Measurements from ENCODE around the gene VANGL1. TPM values are rescaled to one million over a fixed set of nuclear protein-coding genes. Genes with fewer than 3 reads are reported as not detected.
A peak's percentile ranks its signal among the peaks of the same experiment; 100 is the strongest.

VANGL1 gene
- 1 to 10 TPM; 1.1 to 1.8 TPM for total RNA-seq
- 1.3 TPM for polyA plus RNA-seq (2013, experiment 1 of 2)
- polyA plus RNA-seq (2013, experiment 2 of 2) = 1.6 TPM
- total RNA-seq = 0.40 to 20.8 (median 5.7) reads per million in 172 experiments

DNA sequence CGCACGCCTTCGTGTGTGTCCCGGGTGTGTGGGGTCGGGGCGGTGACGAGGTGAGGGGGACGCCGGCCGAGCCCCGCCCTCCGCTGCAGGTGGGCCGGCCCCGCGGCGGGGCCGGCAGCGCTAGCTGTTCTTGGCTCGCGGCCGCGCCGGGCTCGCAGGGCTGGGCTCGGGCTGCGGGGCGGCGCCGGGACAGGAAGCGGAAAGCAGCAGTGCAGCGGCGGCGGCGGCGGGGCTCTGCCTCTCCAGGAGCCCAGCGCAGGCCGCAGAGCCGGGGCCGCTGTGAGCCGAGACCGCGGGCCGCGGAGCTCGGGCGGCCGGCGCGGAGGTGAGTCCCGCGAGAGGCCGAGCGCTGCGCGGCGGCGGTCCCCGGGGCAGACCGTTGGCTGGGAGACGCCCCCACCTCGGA lies at the start of gene VANGL1:
VANGL1 (plus strand) TSS at position 209 of the 406 bp plus-strand sequence. CDS start 9,444 bp downstream, outside the sequence.
- ChIA-PET CTCF (no interaction called here), POLR2A (interaction anchor here (0.7 kb wide), 1 partner anchor 14 kb away, joined by 3 read pairs; no protein-coding TSS in a partner anchor)
- Histone ChIP-seq H3K27ac (ENCODE audit: low read depth in 1 of 2, low read length in 2 of 2) (no peak within 1 kb of the TSS), H3K4me1 (ENCODE audit: insufficient read depth, low read length) (peaks cover 4% of the 10 kb centered on the region), H3K27me3 (ENCODE audit: control insufficient read depth in 1 of 2, insufficient read depth in 2 of 2, low read length in 2 of 2) (peaks cover 13 to 18% of the 10 kb centered on the region in 2 experiments), H3K4me3 (ENCODE audit: low read length) (peak within 1 kb of the TSS; percentile 56), H3K9me3 (ENCODE audit: control insufficient read depth in 1 of 2, insufficient read depth in 1 of 2, low read length in 2 of 2) (peaks cover 0 to 22% of the 10 kb centered on the region in 2 experiments), H3K36me3 (ENCODE audit: insufficient read depth, low read length) (no peaks in the 10 kb centered on the region)
- peaks cover 14% of the 10 kb centered on the region for H3K4me1 Mint-ChIP-seq (ENCODE audit: low read depth)
- DNase-seq (peak in 8 of 14 experiments; percentile 19 to 50 (median 42)), ATAC-seq (ENCODE audit: poor library complexity) (peak; percentile 67)
- intact Hi-C loops (cut with DNase I, micrococcal nuclease) = no loop called here
- TF ChIP-seq, protein P1, sequence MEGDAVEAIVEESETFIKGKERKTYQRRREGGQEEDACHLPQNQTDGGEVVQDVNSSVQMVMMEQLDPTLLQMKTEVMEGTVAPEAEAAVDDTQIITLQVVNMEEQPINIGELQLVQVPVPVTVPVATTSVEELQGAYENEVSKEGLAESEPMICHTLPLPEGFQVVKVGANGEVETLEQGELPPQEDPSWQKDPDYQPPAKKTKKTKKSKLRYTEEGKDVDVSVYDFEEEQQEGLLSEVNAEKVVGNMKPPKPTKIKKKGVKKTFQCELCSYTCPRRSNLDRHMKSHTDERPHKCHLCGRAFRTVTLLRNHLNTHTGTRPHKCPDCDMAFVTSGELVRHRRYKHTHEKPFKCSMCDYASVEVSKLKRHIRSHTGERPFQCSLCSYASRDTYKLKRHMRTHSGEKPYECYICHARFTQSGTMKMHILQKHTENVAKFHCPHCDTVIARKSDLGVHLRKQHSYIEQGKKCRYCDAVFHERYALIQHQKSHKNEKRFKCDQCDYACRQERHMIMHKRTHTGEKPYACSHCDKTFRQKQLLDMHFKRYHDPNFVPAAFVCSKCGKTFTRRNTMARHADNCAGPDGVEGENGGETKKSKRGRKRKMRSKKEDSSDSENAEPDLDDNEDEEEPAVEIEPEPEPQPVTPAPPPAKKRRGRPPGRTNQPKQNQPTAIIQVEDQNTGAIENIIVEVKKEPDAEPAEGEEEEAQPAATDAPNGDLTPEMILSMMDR (IDR thresholded peaks at IDR 0.05) = no peak
- H3K4me3 Mint-ChIP-seq = peak within 1 kb of the TSS; percentile 91
- peaks cover 18% of the 10 kb centered on the region for H3K36me3 Mint-ChIP-seq (ENCODE audit: low read depth)
- peaks cover 15% of the 10 kb centered on the region for H3K9me3 Mint-ChIP-seq
- H3K27ac Mint-ChIP-seq = no peak within 1 kb of the TSS
- H3K27me3 Mint-ChIP-seq = peaks cover 29% of the 10 kb centered on the region

DNA sequence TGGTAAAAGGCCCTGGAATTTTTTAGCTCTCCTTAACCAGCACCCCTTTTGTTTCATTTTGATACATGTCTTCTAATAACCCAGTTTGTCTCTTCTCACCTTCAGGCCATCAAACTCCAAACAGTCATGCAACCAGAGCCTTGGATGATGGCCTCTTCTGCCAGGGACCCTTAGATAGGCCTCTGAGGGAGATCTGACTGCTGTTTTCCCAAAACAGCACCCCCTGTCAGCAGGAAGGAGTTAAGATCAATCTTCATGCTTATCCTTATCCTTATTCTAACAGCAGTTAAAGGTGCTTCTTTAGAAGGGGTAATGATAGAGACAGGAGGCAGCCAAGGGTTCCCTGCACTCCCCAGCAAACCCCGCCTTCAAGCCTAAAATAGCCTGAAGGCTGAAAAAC lies 49.5 kb upstream of the VANGL1 start:
- H3K27me3 Mint-ChIP-seq = no peaks in the 10 kb centered on the region
- Histone ChIP-seq H3K36me3 (ENCODE audit: insufficient read depth, low read length) (no peaks in the 10 kb centered on the region), H3K4me1 (ENCODE audit: insufficient read depth, low read length) (no peaks in the 10 kb centered on the region), H3K27ac (ENCODE audit: low read depth in 1 of 2, low read length in 2 of 2) (no peak overlapping the region), H3K4me3 (ENCODE audit: low read length) (no peak overlapping the region), H3K27me3 (ENCODE audit: control insufficient read depth in 1 of 2, insufficient read depth in 2 of 2, low read length in 2 of 2) (no peaks in the 10 kb centered on the region), H3K9me3 (ENCODE audit: control insufficient read depth in 1 of 2, insufficient read depth in 1 of 2, low read length in 2 of 2) (peaks cover 0 to 21% of the 10 kb centered on the region in 2 experiments)
- no peak overlapping the region for H3K4me3 Mint-ChIP-seq
- no peaks in the 10 kb centered on the region for H3K36me3 Mint-ChIP-seq (ENCODE audit: low read depth)
- DNase-seq = no peak
- H3K9me3 Mint-ChIP-seq = peaks cover 9% of the 10 kb centered on the region
- CTCF ChIA-PET = no interaction called here
- ATAC-seq (ENCODE audit: poor library complexity) = no peak
- H3K27ac Mint-ChIP-seq = no peak overlapping the region
- POLR2A ChIA-PET = no interaction called here
- intact Hi-C loops (cut with DNase I, micrococcal nuclease) = loop anchor here in 1 of 2 experiments (10.0 kb wide), 1 partner anchor 617 kb away; no protein-coding TSS in a partner anchor
- TF ChIP-seq, protein P1 (IDR thresholded peaks at IDR 0.05) = no peak
- H3K4me1 Mint-ChIP-seq (ENCODE audit: low read depth) = no peaks in the 10 kb centered on the region

- CTCF ChIA-PET = no interaction called here
- H3K4me1 ChIP-seq (ENCODE audit: insufficient read depth, low read length) = no peaks in the 10 kb centered on the region
- H3K27ac ChIP-seq (ENCODE audit: low read depth in 1 of 2, low read length in 2 of 2) = no peak overlapping the region
- TF ChIP-seq, protein P1 (IDR thresholded peaks at IDR 0.05) = no peak
- peaks cover 0 to 9% of the 10 kb centered on the region in 2 experiments for H3K9me3 ChIP-seq (ENCODE audit: control insufficient read depth in 1 of 2, insufficient read depth in 1 of 2, low read length in 2 of 2)
- Mint-ChIP-seq H3K36me3 (ENCODE audit: low read depth) (no peaks in the 10 kb centered on the region), H3K4me3 (no peak overlapping the region), H3K9me3 (peaks cover 6% of the 10 kb centered on the region), H3K4me1 (ENCODE audit: low read depth) (no peaks in the 10 kb centered on the region), H3K27ac (no peak overlapping the region), H3K27me3 (no peaks in the 10 kb centered on the region)
- DNase-seq (no peak), ATAC-seq (ENCODE audit: poor library complexity) (no peak)
- POLR2A ChIA-PET = no interaction called here
- H3K36me3 ChIP-seq (ENCODE audit: insufficient read depth, low read length) = no peaks in the 10 kb centered on the region
- intact Hi-C loops (cut with DNase I, micrococcal nuclease) = loop anchor here in 1 of 2 experiments (10.0 kb wide), 1 partner anchor 619 kb away; no protein-coding TSS in a partner anchor
- no peaks in the 10 kb centered on the region for H3K27me3 ChIP-seq (ENCODE audit: control insufficient read depth in 1 of 2, insufficient read depth in 2 of 2, low read length in 2 of 2)
- H3K4me3 ChIP-seq (ENCODE audit: low read length) = no peak overlapping the region
Observed at GRCh38 chr1:115593365-115594259, 48.2 kb upstream of the VANGL1 start.

Measured in CD4-positive, alpha-beta T cell (primary cell).